Lower leg skin (tissue), 4 donors: Measurements from ENCODE around the gene PLXNA1. TPM values are rescaled to one million over a fixed set of nuclear protein-coding genes. Genes with fewer than 3 reads are reported as not detected.

Source experiments
- DNase-seq, 2 donors: peaks; one replicate each; pipeline ENCODE4 v3.0.0-alpha.2; 2019; ENCODE audit warnings: low spot score in 2 of 2
- H3K4me3 ChIP-seq: fragments of 200-600 bp; sonication (generic); 2 replicates; pipeline ENCODE4 v1.5.1; 2017; ENCODE audit warnings: mild to moderate bottlenecking, low read depth; ENCODE audit not compliant: poor library complexity, severe bottlenecking
- CTCF ChIP-seq, 3 donors: fragments of 450-650 bp; IDR thresholded peaks; one replicate each; pipeline ENCODE4 v1.5.1; 2016; ENCODE audit warnings: antibody characterized with exemption in 3 of 3, mild to moderate bottlenecking in 3 of 3, moderate library complexity in 2 of 3
- POLR2A ChIP-seq, 2 donors: fragments of 450-650 bp; IDR thresholded peaks; one replicate each; pipeline ENCODE4 v1.6.1; 2016 to 2017; ENCODE audit warnings: antibody characterized with exemption in 2 of 2, mild to moderate bottlenecking in 1 of 2, moderate library complexity in 1 of 2
- WGBS, 2 donors: methylation state at CpG; one replicate each; pipeline ENCODE4 v1.1.5; 2018; 5-methylcytosine and 5-hydroxymethylcytosine counted together
- intact Hi-C: fragments of 100-400 bp; cut with DNase I; formaldehyde crosslinking; loops from one replicate; pipeline ENCODE4 v1.15.0; 2023; ENCODE audit warnings: low total_unique reads
- total RNA-seq, 4 donors: library from RNA; depleted of rRNA; stranded (reverse); fragments of >200 nt; gene quantifications; one replicate each; pipeline ENCODE4 v1.1.0, GENCODE V29; 2016

PLXNA1 gene
- total RNA-seq, 4 donors from 2014 or later: 35.8 to 44.9 (median 39.7) TPM

DNA sequence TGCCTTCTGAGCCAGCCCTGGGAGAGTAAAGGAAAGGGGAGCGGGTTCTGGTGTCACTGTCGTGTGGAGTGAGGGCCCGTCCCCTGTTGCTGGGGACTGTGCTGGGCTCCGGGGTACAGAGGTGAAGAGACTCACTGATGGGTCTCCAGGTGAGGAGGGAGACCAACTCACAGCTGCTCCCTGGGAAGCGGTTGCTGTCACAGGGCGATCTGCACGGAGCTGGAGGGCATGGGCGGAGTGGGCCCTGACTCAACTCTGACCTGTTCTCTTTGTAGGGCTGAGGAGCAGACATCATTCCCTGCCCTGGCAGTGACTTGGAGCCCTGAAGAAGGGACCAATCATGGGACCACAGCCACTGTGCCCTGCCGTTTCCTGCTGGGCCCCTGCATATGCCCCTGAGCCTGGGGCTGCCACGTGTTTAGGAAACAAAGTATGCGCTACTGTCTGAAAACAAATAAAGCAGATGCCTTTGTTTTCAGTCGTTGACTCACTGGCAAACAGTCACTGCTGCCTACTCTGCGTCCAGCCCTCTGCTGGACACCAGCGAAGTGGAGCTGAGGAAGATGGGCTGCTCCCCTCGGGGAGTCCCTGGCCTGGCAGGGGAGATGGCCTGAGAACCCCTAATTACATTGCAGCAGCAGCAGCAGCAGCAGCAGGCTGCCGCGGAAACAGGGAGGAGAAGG, 22.9 kb upstream of the PLXNA1 start:
- TF ChIP-seq POLR2A (IDR thresholded peaks at IDR 0.05) (no peak), CTCF (IDR thresholded peaks at IDR 0.05) (no peak)
- no peak overlapping the region for H3K4me3 ChIP-seq
- 50 to 53% methylated on average over 17 of the region's 17 CpGs for WGBS, 2 donors
- DNase-seq: peak in 1 of 2 donors; percentile 82
- intact Hi-C loops: no loop called here

DNA sequence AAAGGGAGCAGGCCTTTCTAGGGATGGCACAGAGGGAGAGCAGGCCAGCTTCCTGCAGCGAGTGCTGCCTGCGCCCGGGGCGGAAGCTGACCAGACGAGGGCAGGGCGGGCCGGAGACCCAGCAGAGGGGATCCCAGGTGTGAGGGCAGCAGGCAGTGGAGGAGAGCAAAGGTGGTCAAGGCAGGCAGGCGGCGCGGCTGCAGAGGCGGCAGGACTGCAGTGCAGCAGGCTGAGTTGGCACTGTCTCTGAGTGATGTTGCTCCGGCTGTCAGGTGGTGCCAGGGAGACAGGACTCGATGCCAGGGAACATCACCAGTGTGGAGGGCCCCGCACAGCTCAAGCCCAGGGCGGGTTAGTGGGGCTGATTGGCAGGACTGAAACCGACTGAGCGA, 22.3 kb upstream of the PLXNA1 start:
- no peak for TF ChIP-seq CTCF (IDR thresholded peaks at IDR 0.05)
- TF ChIP-seq POLR2A (IDR thresholded peaks at IDR 0.05): no peak
- 31 to 32% methylated on average over 17 of the region's 17 CpGs for WGBS, 2 donors
- intact Hi-C loops: no loop called here
- DNase-seq: peak in 1 of 2 donors; percentile 84
- H3K4me3 ChIP-seq: no peak overlapping the region

- WGBS, 2 donors: 18 to 21% methylated on average over 8 of the region's 8 CpGs
- TF ChIP-seq POLR2A (IDR thresholded peaks at IDR 0.05): no peak
- no peak for TF ChIP-seq CTCF (IDR thresholded peaks at IDR 0.05)
- peak; percentile 93 to 95 for DNase-seq
These were observed 21.6 kb upstream of the PLXNA1 start for GRCh38 chr3:126961191-126961790.

DNA sequence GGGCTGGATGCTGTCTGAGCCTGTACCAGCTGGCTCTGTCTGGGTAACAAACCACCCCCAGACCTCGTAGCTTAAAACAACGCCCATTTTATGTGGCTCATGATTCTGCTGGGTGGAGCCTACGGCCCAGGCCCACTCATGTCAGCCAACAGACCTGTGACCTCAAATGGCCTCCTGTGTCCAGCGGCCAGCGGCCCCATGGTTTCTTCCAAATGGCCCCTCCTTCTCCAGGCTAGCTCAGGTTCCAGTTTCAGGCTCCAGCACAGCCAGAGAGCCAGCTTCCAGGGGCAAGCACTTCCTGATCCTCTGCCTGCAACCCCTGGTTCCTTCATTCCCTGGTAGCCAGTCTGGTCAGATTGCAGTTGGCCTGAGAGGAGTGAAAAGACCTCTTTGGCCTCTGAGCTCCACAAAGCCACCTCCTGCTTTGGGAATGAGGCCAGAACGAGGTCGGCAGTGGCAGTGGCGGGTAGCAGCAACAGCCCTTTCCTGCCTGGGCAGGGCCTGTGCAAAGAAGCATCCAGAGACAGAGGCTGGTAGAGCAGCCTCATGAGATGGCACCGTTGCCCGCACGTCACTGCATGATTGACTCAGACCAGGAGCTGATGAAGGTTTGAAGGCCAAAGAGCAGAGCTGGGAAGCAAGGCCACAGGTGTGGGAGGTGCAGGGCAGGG, 21.0 kb upstream of the PLXNA1 start:
- WGBS, 2 donors: 29 to 47% methylated on average over 11 of the region's 11 CpGs
- intact Hi-C loops: no loop called here
- TF ChIP-seq POLR2A (IDR thresholded peaks at IDR 0.05) (no peak), CTCF (IDR thresholded peaks at IDR 0.05) (no peak)
- peak in 1 of 2 donors; percentile 87 for DNase-seq
- H3K4me3 ChIP-seq: no peak overlapping the region

More at GRCh38 chr3:126961191-126961790, 21.6 kb upstream of the PLXNA1 start:
- intact Hi-C loops: no loop called here
- no peak overlapping the region for H3K4me3 ChIP-seq

DNA sequence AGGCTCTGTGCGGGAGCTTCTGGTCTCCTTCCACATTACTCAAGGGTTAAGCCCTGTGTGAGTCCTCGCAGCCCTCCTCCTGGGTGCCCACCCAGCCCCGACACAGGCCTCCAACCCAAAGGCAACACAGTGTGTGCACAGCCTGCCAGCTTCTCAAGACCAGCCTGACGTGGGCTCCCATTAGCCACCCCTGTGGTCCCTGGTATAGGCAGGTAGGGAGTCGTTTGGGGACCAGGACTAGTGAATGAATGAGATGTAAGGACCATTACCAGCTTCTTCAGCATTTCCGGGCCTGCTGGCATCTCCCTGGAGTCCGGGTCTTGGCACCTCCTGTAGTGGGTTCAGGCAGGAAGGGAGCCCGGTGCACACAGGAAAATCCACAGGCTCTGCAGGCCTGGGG, 20.2 kb upstream of the PLXNA1 start:
- 94 to 95% methylated on average over 8 of the region's 8 CpGs for WGBS, 2 donors
- intact Hi-C loops: no loop called here
- TF ChIP-seq CTCF (IDR thresholded peaks at IDR 0.05) (no peak), POLR2A (IDR thresholded peaks at IDR 0.05) (no peak)
- no peak overlapping the region for H3K4me3 ChIP-seq
- peak in 1 of 2 donors; percentile 78 for DNase-seq
